ENCODE data around the gene TRPV4.

The TRPV4 gene

DNA sequence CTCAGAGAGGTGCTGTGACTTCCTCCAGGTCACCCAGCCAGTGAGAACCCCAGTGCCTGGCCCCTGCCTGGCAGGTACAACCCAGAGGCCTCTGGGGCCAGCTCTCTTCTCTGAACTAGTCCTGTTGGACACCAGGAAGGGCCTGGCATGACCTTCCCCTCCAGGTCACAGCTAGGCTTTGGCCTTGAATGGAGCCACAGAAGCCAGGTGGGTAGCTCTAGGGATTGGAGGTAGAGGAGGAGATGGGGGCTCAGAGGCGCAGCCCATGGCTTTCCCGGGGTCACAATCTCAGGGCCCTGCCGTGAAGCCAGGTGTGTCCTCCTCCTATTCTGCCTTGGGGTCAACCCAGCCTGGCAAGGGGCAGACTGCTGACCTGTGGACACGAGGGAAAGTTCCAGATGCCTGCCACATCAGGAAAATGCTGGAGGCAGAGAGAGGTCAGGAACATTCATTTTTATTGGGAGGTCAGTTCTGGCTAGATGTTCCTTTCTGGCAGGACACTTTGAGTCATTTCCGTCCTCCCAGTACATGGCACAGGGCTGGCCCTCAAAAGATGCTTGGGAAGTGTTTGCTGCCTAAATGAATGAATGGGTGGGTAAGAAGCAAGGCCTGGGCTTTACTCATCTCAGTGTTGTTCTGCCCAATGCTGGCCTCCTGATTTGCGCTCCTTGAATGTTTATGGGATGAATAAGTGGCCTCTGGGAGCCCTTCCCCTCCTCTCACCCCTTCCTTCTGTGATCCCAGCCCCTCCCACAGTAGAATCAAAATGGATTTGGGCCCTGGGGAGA, 94.1 kb downstream of the TRPV4 start:
- no peak for DNase-seq

GRCh38 chr12:109738209-109738608, 95.0 kb downstream of the TRPV4 start:
- DNase-seq: no peak

DNA sequence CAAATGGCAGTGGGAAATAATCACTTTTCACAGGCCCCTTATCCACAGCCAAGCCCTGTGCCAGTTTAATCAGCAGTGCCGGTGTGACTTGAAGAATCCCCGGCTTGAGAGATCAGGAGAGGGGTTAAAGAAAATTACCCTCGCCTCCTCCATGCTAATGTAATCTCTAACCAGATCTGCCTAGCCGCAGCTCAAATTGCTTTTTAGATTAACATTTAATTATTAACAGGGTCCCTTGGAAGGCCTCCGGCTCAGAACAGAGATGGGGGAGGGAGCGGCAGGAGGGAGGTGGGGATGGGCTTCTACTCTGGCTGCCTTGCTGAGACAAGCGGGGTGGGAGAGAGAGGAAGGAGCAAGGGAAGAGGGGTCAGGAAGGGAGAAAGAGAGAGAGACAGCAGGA, 95.6 kb downstream of the TRPV4 start:
- DNase-seq: no peak

DNA sequence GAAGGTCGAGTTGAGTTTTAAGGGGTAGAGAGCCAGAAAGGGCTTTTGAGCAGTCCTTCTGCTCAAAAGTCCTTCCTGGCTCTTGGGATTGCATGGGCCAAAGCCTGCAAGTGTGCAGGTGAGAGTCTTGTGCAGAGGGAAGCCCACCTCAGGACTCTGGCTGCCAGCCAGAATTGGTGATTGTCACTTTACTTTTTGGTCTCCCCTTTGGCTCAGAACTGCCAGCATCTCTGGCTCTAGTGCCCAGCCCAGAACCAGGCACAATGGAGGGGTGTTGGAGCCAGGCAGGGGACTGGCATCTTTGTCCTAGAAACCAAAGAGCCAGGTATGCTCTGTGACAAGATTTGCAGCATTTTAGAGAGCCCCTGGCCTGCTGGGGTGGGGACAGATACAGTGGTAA, 96.1 kb downstream of the TRPV4 start:
- DNase-seq: no peak

DNA sequence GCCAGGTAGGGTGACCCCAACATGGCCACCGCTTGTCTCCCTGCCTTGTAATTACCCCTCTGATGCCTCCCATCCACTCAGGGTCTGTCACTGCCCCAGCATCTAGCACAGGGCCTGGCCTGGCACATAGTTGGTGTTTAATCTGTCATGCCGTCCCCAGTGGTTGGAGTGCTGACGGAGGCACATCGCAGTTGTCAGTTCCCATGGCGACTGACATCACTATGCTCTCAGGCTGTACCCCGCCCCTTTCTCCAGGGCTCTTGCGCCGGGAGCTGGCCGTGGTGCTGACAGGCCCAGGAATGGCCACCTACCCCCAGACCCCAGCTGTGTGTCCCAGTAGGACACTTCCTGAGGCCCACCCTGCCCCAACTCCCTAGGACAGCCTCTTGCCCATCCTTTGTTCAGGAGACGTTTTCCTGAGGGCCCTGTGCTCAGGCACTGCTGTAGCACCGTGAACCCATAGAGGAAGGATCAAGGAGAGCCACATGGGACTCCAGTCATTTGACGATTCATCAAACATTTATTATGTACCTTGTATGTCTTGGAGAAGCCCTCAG, 96.6 kb downstream of the TRPV4 start:
- no peak for DNase-seq

DNA sequence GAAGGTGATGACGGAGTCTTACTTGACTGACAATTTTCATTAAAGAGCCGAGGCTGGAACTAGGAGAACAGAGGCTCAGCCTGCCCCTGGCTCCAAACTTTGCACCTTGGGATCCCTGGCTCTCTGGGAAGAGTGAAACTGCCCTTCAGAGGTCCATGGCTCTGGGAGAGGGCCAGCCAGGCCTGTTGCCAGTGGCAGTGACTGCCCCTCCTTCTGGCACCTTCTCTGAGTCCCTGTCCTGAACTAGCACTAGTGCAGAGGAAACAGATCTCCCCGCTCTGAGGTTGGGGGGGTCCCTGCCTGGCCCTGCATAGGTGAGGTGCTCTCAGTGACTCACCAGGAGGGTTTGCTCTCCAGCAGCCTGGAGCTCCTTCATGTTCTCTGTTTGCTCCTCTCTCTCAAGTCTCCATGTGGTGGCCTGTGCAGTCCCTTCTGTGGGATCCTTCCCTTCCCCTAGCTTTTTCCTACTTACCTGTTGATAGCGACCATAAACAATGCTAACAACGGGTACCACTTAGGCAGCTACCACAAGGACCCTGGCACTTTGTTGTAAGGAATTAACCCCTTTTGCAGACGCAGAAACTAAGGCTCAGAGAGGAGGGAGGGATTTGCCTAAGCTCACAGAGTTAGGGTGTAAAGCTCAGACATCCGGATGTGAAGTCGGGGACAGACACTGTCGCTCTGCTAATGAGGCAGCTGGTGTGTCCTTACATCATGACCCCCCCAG, 97.2 kb downstream of the TRPV4 start:
- DNase-seq: no peak

DNA sequence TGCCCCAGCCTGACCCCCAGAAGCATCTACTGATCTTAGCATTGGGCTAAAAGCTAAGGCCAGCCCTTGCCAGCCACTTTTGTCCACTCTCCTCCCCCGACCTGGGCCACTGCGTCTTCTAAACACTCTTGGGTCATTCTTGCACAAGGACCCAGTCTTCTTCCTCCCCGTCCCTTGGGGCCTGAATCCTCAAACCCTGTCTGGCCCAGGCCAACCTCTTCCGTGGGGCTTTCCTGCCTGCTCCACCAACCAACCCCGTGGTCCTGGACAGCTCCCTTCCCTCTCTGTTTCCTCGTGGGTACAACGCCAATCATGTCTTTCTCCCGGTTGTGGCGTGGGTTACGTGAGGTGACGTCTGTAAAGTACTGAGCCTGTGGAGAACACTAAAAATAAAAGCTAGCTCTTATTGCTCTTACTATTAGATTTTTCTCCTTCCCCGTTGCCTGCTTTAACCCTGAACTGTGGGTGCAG, 98.1 kb downstream of the TRPV4 start:
- no peak for DNase-seq

- DNase-seq: no peak
Measured at GRCh38 chr12:109734219-109735000, 98.8 kb downstream of the TRPV4 start.
